ENCODE measurements around the gene SLIT1.

DNA sequence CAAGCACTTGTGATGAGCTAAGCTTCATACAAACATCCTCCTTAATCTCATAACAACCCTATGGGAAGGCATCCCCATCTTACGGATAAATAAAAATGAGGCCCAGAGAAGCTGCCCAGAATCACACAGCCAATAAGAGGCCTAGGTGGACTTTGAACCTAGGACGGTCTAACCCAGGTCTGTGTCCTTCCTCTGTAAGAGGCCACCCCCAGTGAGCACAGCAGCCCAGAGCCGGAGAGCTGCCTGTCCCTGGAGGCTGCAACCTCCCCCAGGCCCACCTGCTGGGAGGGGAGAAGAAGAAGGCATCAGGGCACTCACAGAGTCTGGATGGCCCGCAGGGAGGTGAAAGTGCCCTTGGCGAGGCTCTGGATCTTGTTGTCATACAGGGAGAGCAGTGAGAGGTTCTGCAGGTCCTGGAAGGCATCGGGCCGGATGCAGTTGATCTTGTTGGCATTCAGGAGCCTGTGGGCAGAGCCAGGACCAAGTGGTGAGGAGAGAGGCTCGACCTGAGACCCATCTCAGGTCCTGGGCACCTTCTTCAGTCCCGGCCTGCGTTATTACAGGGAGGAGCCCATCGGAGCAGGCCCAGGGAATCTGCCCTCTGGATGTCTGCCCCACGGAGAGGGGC is 129.6 kb downstream of the SLIT1 start:
- TF ChIP-seq, protein P1, sequence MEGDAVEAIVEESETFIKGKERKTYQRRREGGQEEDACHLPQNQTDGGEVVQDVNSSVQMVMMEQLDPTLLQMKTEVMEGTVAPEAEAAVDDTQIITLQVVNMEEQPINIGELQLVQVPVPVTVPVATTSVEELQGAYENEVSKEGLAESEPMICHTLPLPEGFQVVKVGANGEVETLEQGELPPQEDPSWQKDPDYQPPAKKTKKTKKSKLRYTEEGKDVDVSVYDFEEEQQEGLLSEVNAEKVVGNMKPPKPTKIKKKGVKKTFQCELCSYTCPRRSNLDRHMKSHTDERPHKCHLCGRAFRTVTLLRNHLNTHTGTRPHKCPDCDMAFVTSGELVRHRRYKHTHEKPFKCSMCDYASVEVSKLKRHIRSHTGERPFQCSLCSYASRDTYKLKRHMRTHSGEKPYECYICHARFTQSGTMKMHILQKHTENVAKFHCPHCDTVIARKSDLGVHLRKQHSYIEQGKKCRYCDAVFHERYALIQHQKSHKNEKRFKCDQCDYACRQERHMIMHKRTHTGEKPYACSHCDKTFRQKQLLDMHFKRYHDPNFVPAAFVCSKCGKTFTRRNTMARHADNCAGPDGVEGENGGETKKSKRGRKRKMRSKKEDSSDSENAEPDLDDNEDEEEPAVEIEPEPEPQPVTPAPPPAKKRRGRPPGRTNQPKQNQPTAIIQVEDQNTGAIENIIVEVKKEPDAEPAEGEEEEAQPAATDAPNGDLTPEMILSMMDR (IDR thresholded peaks at IDR 0.05; ENCODE audit: insufficient read depth, low read depth, low read length): no peak
- no peak for TF ChIP-seq EZH2 (IDR thresholded peaks at IDR 0.05; ENCODE audit: insufficient read depth, low read length)
